Neuronal stem cell (in vitro differentiated cells): ENCODE measurements around the gene GNPTG.

Experiments used
- DNase-seq: peaks from one replicate; pipeline ENCODE4 v3.0.0-alpha.2; 2013; ENCODE audit warnings: low spot score
- H2AFZ ChIP-seq: one replicate; pipeline ENCODE4 v1.6.1; 2013; ENCODE audit warnings: mild to moderate bottlenecking, low read length, inconsistent platforms
- H2AK5ac ChIP-seq: 2 replicates; pipeline ENCODE4 v1.6.1; 2013; ENCODE audit warnings: low read depth, mild to moderate bottlenecking, inconsistent platforms, low read length, moderate library complexity, mixed read lengths
- H2BK120ac ChIP-seq: 2 replicates; pipeline ENCODE4 v1.6.1; 2013; ENCODE audit warnings: low read depth, mild to moderate bottlenecking, inconsistent platforms, low read length, moderate library complexity, mixed read lengths
- H2BK12ac ChIP-seq: one replicate; pipeline ENCODE4 v1.6.1; 2013; ENCODE audit warnings: low read length, inconsistent platforms
- H2BK15ac ChIP-seq: 2 replicates; pipeline ENCODE4 v1.6.1; 2013; ENCODE audit warnings: mild to moderate bottlenecking, low read length, inconsistent platforms, mixed read lengths
- H2BK5ac ChIP-seq: one replicate; pipeline ENCODE4 v1.6.1; 2013; ENCODE audit warnings: inconsistent platforms, mild to moderate bottlenecking, low read length, moderate library complexity
- H3K14ac ChIP-seq: one replicate; pipeline ENCODE4 v1.6.1; 2013; ENCODE audit warnings: low read length, inconsistent platforms
- H3K18ac ChIP-seq: 2 replicates; pipeline ENCODE4 v1.6.1; 2013; ENCODE audit warnings: low read length, inconsistent platforms
- H3K23ac ChIP-seq: 2 replicates; pipeline ENCODE4 v1.6.1; 2013; ENCODE audit warnings: low read depth, mild to moderate bottlenecking, mixed read lengths, low read length, inconsistent platforms; ENCODE audit not compliant: poor library complexity
- H3K27ac ChIP-seq: replicated peaks from 3 replicates; pipeline ENCODE4 v1.5.1; 2013; ENCODE audit warnings: low read length, inconsistent platforms
- H3K27me3 ChIP-seq, 3 experiments: 2 replicates each; pipeline ENCODE4 v1.6.1; 2013; ENCODE audit warnings: low read length in 3 of 3, mild to moderate bottlenecking in 2 of 3, inconsistent platforms in 1 of 3, low read depth in 1 of 3, mixed read lengths in 1 of 3, moderate library complexity in 1 of 3; ENCODE audit not compliant: control insufficient read depth in 3 of 3, insufficient read depth in 3 of 3
- H3K36me3 ChIP-seq, 2 donors: replicated peaks in 1 of 2; 2 replicates each; pipeline ENCODE4 v1.6.1; 2013; ENCODE audit warnings: low read length in 2 of 2; ENCODE audit not compliant: control insufficient read depth in 2 of 2, insufficient read depth in 2 of 2
- H3K4ac ChIP-seq: 2 replicates; pipeline ENCODE4 v1.6.1; 2013; ENCODE audit warnings: inconsistent platforms, mild to moderate bottlenecking, low read length, moderate library complexity
- H3K4me1 ChIP-seq, 2 donors: 1 replicate in 1 of 2; 2 replicates in 1 of 2; pipeline ENCODE4 v1.6.1; 2013; ENCODE audit warnings: low read length in 2 of 2, low read depth in 1 of 2; ENCODE audit not compliant: control insufficient read depth in 2 of 2, insufficient read depth in 1 of 2
- H3K4me2 ChIP-seq: one replicate; pipeline ENCODE4 v1.6.1; 2013; ENCODE audit warnings: mild to moderate bottlenecking, low read length, inconsistent platforms; ENCODE audit not compliant: insufficient read depth, poor library complexity, severe bottlenecking
- H3K4me3 ChIP-seq, 2 donors: 2 replicates each; pipeline ENCODE4 v1.5.1; 2013; ENCODE audit warnings: low read length in 2 of 2, mild to moderate bottlenecking in 2 of 2, inconsistent platforms in 1 of 2, moderate library complexity in 1 of 2
- H3K79me1 ChIP-seq: one replicate; pipeline ENCODE4 v1.6.1; 2013; ENCODE audit warnings: low read depth, mild to moderate bottlenecking, inconsistent platforms, low read length, moderate library complexity
- H3K9ac ChIP-seq: one replicate; pipeline ENCODE4 v1.6.1; 2013; ENCODE audit warnings: mild to moderate bottlenecking, low read depth, low read length, inconsistent platforms; ENCODE audit not compliant: poor library complexity
- H3K9me3 ChIP-seq, 2 donors: replicated peaks in 1 of 2; 2 replicates each; pipeline versions ENCODE3 to v1.6.1; 2013; ENCODE audit warnings: low read length in 2 of 2, mild to moderate bottlenecking in 2 of 2, inconsistent platforms in 1 of 2, low read depth in 1 of 2, mixed read lengths in 1 of 2, moderate library complexity in 1 of 2; ENCODE audit not compliant: control insufficient read depth in 2 of 2, insufficient read depth in 1 of 2
- H4K8ac ChIP-seq: one replicate; pipeline ENCODE4 v1.6.1; 2013; ENCODE audit warnings: low read depth, mild to moderate bottlenecking, inconsistent platforms, low read length, moderate library complexity
- H4K91ac ChIP-seq: one replicate; pipeline ENCODE4 v1.6.1; 2013; ENCODE audit warnings: low read length, low read depth, mild to moderate bottlenecking, inconsistent platforms; ENCODE audit not compliant: poor library complexity
- WGBS, 2 donors: extraction: QIAGEN DNeasy Blood & Tissue Kit; methylation state at CpG; one replicate each; pipeline ENCODE4 v1.1.7; 2013; ENCODE audit warnings: missing lambda C conversion rate in 2 of 2, mixed read lengths in 1 of 2; ENCODE audit not compliant: insufficient read length in 2 of 2, insufficient replicate concordance in 1 of 2; ENCODE audit errors: extremely low coverage in 2 of 2; 5-methylcytosine and 5-hydroxymethylcytosine counted together

GNPTG gene

DNA sequence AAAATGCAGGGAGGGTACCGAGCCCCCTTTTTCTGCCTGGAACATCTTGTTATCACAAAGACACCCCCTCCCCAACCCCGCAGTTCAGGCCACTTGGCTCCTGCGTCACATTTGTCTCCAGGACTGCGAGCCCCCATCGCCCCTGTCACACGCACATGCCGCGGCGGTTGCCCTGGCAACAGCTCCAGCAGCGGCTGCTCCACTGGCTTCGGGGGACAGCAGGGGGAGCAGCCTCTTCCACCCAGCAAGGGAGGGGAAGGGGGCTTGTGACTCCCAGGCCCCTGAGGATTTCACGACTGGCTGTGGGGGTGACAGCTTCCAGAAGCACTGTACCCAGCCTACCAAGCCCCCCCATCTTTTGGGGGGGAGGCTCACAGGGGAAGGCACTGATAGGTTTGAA lies 15.7 kb upstream of the GNPTG start:
- Histone ChIP-seq H4K8ac (no peak overlapping the region), H3K9me3 (peaks cover 0 to 2% of the 10 kb centered on the region in 2 donors), H3K18ac (peak overlapping the region; percentile 3), H3K4me2 (peak overlapping the region; percentile 25), H3K79me1 (peaks cover under 1% of the 10 kb centered on the region), H2AFZ (peak overlapping the region; percentile 33), H3K9ac (peak overlapping the region; percentile 70), H2AK5ac (peak overlapping the region; percentile 81), H2BK5ac (peak overlapping the region; percentile 13), H3K23ac (peak overlapping the region; percentile 25), H2BK120ac (peak overlapping the region; percentile 76), H3K4ac (no peak overlapping the region), H3K4me1 (peaks cover 20 to 60% of the 10 kb centered on the region in 2 donors), H3K27me3 (peaks cover 6 to 56% (median 29%) of the 10 kb centered on the region in 3 experiments), H4K91ac (no peak overlapping the region), H2BK15ac (peak overlapping the region; percentile 89), H3K27ac (no peak overlapping the region), H3K14ac (peak overlapping the region; percentile 94), H2BK12ac (no peak overlapping the region), H3K4me3 (peak overlapping the region in 1 of 2 donors; percentile 17), H3K36me3 (peaks cover 0 to 10% of the 10 kb centered on the region in 2 donors)
- no CpG with 5 or more reads among the region's 12 CpGs for WGBS, 2 donors
- DNase-seq, result no peak

DNA sequence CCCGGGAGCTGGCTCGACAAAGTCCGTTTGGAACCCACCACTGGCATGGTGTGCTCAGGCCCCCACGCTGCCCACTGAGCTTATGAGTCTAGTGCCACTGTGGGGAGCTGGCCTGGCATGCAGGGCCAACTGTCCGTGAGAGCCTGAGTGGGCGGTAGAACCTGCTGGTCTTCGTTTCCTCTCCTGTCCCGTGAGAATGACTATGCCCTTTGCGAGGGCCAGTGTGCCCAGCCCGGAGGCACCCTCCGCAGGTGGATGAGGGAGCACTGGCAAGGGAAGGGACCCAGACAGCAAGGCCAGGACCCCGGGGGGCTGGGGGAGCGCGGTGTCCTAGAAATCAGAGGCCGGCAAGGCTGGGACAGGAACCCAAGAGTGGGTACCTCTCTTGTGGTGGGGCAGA lies 15.1 kb upstream of the GNPTG start:
- peaks cover 6 to 50% (median 29%) of the 10 kb centered on the region in 3 experiments for H3K27me3 ChIP-seq
- no peak for DNase-seq
- no peak overlapping the region for H3K4me3 ChIP-seq
- H2BK120ac ChIP-seq, result peak overlapping the region; percentile 76
- H3K18ac ChIP-seq, result peak overlapping the region; percentile 52
- H2BK5ac ChIP-seq, result peak overlapping the region; percentile 13
- no peak overlapping the region for H3K4ac ChIP-seq
- peaks cover 0 to 16% of the 10 kb centered on the region in 2 donors for H3K36me3 ChIP-seq
- peak overlapping the region; percentile 94 for H3K14ac ChIP-seq
- H3K4me1 ChIP-seq, result peaks cover 18 to 55% of the 10 kb centered on the region in 2 donors
- no peak overlapping the region for H4K91ac ChIP-seq
- H3K9me3 ChIP-seq, result peaks cover 0 to 2% of the 10 kb centered on the region in 2 donors
- no peak overlapping the region for H3K27ac ChIP-seq
- H3K9ac ChIP-seq, result peak overlapping the region; percentile 70
- WGBS, 2 donors, result no CpG with 5 or more reads among the region's 15 CpGs
- no peak overlapping the region for H4K8ac ChIP-seq
- no peak overlapping the region for H2AFZ ChIP-seq
- peak overlapping the region; percentile 89 for H2BK15ac ChIP-seq
- no peak overlapping the region for H3K4me2 ChIP-seq
- no peak overlapping the region for H2BK12ac ChIP-seq
- no peaks in the 10 kb centered on the region for H3K79me1 ChIP-seq
- H2AK5ac ChIP-seq, result peak overlapping the region; percentile 81
- no peak overlapping the region for H3K23ac ChIP-seq

DNA sequence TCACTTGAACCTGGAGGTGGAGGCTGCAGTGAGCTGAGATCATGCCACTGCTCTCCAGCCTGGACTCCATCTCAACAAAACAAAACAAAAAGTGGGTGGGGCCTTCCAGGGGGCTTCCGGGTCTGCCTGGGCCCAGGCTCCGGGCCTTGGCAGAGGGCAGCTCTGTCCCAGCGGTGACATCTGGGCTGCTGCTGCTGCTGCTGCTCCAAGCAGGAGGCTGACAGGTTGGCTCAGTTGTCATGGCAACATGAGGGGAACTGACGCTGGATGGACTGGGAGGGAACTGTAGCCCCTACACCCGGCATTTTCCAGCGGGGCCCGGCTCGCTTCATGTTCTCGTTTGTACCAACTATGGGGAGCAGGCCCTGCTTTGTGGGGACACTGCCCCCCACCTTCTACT lies 14.2 kb upstream of the GNPTG start:
- Histone ChIP-seq H3K9me3 (peaks cover 0 to 2% of the 10 kb centered on the region in 2 donors), H3K79me1 (no peaks in the 10 kb centered on the region), H4K8ac (no peak overlapping the region), H3K23ac (no peak overlapping the region), H3K14ac (no peak overlapping the region), H3K36me3 (peaks cover 0 to 24% of the 10 kb centered on the region in 2 donors), H2BK5ac (no peak overlapping the region), H3K4me2 (no peak overlapping the region), H2BK15ac (peak overlapping the region; percentile 58), H3K4me3 (no peak overlapping the region), H4K91ac (no peak overlapping the region), H2BK120ac (no peak overlapping the region), H2AK5ac (no peak overlapping the region), H3K27ac (no peak overlapping the region), H3K4ac (no peak overlapping the region), H3K18ac (no peak overlapping the region), H3K9ac (peak overlapping the region; percentile 44), H3K27me3 (peaks cover 6 to 47% (median 27%) of the 10 kb centered on the region in 3 experiments), H3K4me1 (peaks cover 12 to 47% of the 10 kb centered on the region in 2 donors), H2AFZ (no peak overlapping the region), H2BK12ac (no peak overlapping the region)
- DNase-seq, result no peak
- WGBS, 2 donors, result no CpG with 5 or more reads among the region's 9 CpGs

DNA sequence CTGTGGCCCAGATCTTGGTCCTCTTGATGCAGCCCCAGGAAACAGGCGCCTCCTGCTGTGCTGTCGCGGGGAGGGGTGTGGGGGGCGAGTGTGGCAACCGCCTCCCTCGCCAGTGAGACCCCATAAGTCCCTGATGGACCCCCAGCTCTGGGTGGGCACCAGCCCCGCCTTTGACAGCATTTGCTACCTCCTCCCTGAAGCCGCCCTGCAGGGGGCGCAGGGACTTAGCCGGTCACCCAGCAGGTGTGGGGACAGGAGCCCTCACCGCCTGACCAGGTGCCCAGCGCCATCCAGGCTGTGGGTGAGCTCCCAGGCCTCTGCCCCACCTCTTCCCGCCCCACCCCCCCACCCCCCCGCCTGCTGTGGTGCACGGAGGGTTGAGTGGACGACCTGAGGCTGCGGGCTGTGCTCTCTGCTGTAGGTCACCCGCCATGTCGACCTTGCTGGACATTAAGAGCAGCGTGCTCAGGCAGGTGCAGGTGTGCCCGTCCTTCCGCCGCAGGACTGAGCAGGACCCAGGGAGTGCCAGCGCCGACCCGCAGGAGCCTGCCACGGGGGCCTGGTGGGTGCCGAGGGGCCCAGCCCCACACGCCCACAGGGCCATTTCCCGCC lies 13.5 kb upstream of the GNPTG start:
- Histone ChIP-seq H3K9ac (no peak overlapping the region), H3K79me1 (no peaks in the 10 kb centered on the region), H2AK5ac (peak overlapping the region; percentile 90), H3K23ac (peak overlapping the region; percentile 65), H2BK12ac (peak overlapping the region; percentile 84), H3K4ac (no peak overlapping the region), H3K4me2 (no peak overlapping the region), H3K4me1 (peaks cover 15 to 42% of the 10 kb centered on the region in 2 donors), H3K36me3 (peaks cover 0 to 26% of the 10 kb centered on the region in 2 donors), H3K14ac (peak overlapping the region; percentile 38), H2BK15ac (peak overlapping the region; percentile 58), H2BK5ac (no peak overlapping the region), H3K18ac (peak overlapping the region; percentile 64), H3K9me3 (peaks cover 0 to 2% of the 10 kb centered on the region in 2 donors), H2BK120ac (no peak overlapping the region), H4K8ac (no peak overlapping the region), H4K91ac (no peak overlapping the region), H3K27ac (no peak overlapping the region), H3K4me3 (no peak overlapping the region), H3K27me3 (peaks cover 0 to 42% (median 20%) of the 10 kb centered on the region in 3 experiments), H2AFZ (no peak overlapping the region)
- WGBS, 2 donors, result no CpG with 5 or more reads among the region's 30 CpGs
- DNase-seq, result no peak
